ENCODE data around the gene TRABD2B. TPM values are rescaled to one million over a fixed set of nuclear protein-coding genes. Genes with fewer than 3 reads are reported as not detected.

The TRABD2B gene
- total RNA-seq, 1 donor from 2014 or later, result 1.8 TPM

GRCh38 chr1:47751193-47751592 lies 246.0 kb downstream of the TRABD2B start:
- no peak overlapping the region for H3K27ac ChIP-seq
- peaks cover 14% of the 10 kb centered on the region for H3K4me1 ChIP-seq
- H3K27me3 ChIP-seq (ENCODE audit: low read depth), result no peaks in the 10 kb centered on the region
- no peak overlapping the region for H3K4me3 ChIP-seq
- DNase-seq (no peak), ATAC-seq (no peak)
- H3K36me3 ChIP-seq, result no peaks in the 10 kb centered on the region
- intact Hi-C loops (cut with DNase I), result no loop called here
- no peaks in the 10 kb centered on the region for H3K9me3 ChIP-seq
- TF ChIP-seq, protein P1, sequence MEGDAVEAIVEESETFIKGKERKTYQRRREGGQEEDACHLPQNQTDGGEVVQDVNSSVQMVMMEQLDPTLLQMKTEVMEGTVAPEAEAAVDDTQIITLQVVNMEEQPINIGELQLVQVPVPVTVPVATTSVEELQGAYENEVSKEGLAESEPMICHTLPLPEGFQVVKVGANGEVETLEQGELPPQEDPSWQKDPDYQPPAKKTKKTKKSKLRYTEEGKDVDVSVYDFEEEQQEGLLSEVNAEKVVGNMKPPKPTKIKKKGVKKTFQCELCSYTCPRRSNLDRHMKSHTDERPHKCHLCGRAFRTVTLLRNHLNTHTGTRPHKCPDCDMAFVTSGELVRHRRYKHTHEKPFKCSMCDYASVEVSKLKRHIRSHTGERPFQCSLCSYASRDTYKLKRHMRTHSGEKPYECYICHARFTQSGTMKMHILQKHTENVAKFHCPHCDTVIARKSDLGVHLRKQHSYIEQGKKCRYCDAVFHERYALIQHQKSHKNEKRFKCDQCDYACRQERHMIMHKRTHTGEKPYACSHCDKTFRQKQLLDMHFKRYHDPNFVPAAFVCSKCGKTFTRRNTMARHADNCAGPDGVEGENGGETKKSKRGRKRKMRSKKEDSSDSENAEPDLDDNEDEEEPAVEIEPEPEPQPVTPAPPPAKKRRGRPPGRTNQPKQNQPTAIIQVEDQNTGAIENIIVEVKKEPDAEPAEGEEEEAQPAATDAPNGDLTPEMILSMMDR (IDR thresholded peaks at IDR 0.05), result no peak

- intact Hi-C loops (cut with DNase I), result no loop called here
- no peaks in the 10 kb centered on the region for H3K9me3 ChIP-seq
- no peak for DNase-seq
- H3K27me3 ChIP-seq (ENCODE audit: low read depth), result no peaks in the 10 kb centered on the region
- H3K4me3 ChIP-seq, result no peak overlapping the region
- no peaks in the 10 kb centered on the region for H3K36me3 ChIP-seq
- TF ChIP-seq, protein P1 (IDR thresholded peaks at IDR 0.05), result no peak
- no peak for ATAC-seq
- no peak overlapping the region for H3K27ac ChIP-seq
- H3K4me1 ChIP-seq, result no peaks in the 10 kb centered on the region
Observed at GRCh38 chr1:47745715-47746609, 251.2 kb downstream of the TRABD2B start.

GRCh38 chr1:47742890-47743760 lies 254.1 kb downstream of the TRABD2B start:
- Histone ChIP-seq H3K27me3 (ENCODE audit: low read depth) (peaks cover 4% of the 10 kb centered on the region), H3K27ac (no peak overlapping the region), H3K4me3 (no peak overlapping the region), H3K4me1 (no peaks in the 10 kb centered on the region), H3K36me3 (no peaks in the 10 kb centered on the region), H3K9me3 (no peaks in the 10 kb centered on the region)
- TF ChIP-seq, protein P1 (IDR thresholded peaks at IDR 0.05), result no peak
- DNase-seq (no peak), ATAC-seq (no peak)
- intact Hi-C loops (cut with DNase I), result no loop called here

- Histone ChIP-seq H3K9me3 (no peaks in the 10 kb centered on the region), H3K36me3 (no peaks in the 10 kb centered on the region), H3K4me1 (no peaks in the 10 kb centered on the region), H3K27ac (no peak overlapping the region), H3K27me3 (ENCODE audit: low read depth) (peaks cover 17% of the 10 kb centered on the region), H3K4me3 (no peak overlapping the region)
- DNase-seq (no peak), ATAC-seq (peak; percentile 81 to 82)
- TF ChIP-seq, protein P1 (IDR thresholded peaks at IDR 0.05), result peak; percentile 80
- intact Hi-C loops (cut with DNase I), result no loop called here
Observed at GRCh38 chr1:47738560-47739182, 258.5 kb downstream of the TRABD2B start.

GRCh38 chr1:47732489-47732888 lies 264.7 kb downstream of the TRABD2B start:
- peak in 1 of 2 donors; percentile 47 for ATAC-seq
- no peak overlapping the region for H3K27ac ChIP-seq
- peaks cover 8% of the 10 kb centered on the region for H3K27me3 ChIP-seq (ENCODE audit: low read depth)
- H3K36me3 ChIP-seq, result no peaks in the 10 kb centered on the region
- H3K9me3 ChIP-seq, result no peaks in the 10 kb centered on the region
- no peak for DNase-seq
- TF ChIP-seq, protein P1 (IDR thresholded peaks at IDR 0.05), result no peak
- intact Hi-C loops (cut with DNase I), result no loop called here
- H3K4me1 ChIP-seq, result no peaks in the 10 kb centered on the region
- no peak overlapping the region for H3K4me3 ChIP-seq

All from lower lobe of right lung (tissue), 2 donors.